Urinary bladder (tissue), 4 donors: ENCODE measurements around the gene TRIM33. TPM values are rescaled to one million over a fixed set of nuclear protein-coding genes. Genes with fewer than 3 reads are reported as not detected.

Experiments
- DNase-seq: peaks from one replicate; pipeline ENCODE4 v3.0.0-alpha.2; 2015; ENCODE audit errors: extremely low spot score
- H3K27ac ChIP-seq: one replicate; pipeline ENCODE4 v1.5.1; 2013; ENCODE audit warnings: low read depth, mild to moderate bottlenecking, moderate library complexity
- H3K36me3 ChIP-seq: one replicate; pipeline ENCODE4 v1.6.1; 2013; ENCODE audit warnings: mild to moderate bottlenecking, moderate library complexity; ENCODE audit not compliant: insufficient read depth
- H3K4me1 ChIP-seq: one replicate; pipeline ENCODE4 v1.6.1; 2013; ENCODE audit warnings: mild to moderate bottlenecking, moderate library complexity; ENCODE audit not compliant: insufficient read depth
- H3K4me3 ChIP-seq: one replicate; pipeline ENCODE4 v1.5.1; 2013; ENCODE audit warnings: low read depth, low read length
- WGBS: extraction: QIAGEN DNeasy Blood & Tissue Kit; methylation state at CpG from one replicate; pipeline ENCODE4 v1.1.7; 2013; 5-methylcytosine and 5-hydroxymethylcytosine counted together
- polyA plus RNA-seq: library from polyadenylated mRNA; stranded (reverse); fragments of 200-250 nt; gene quantifications from one replicate; pipeline ENCODE4 v1.2.3, GENCODE V29; 2013
- total RNA-seq: library from RNA; depleted of rRNA; stranded (reverse); fragments of >200 nt; gene quantifications from one replicate; pipeline ENCODE4 v1.2.3, GENCODE V29; 2014
- donor health status: healthy with polysubstance abuse.
- donor health status: healthy.

TRIM33 gene
- total and polyA plus RNA-seq, 2 donors: 11.8 to 87.7 TPM

GRCh38 chr1:114535401-114535800 lies 24.4 kb upstream of the TRIM33 start:
- H3K4me3 ChIP-seq: no peak overlapping the region
- no peak overlapping the region for H3K27ac ChIP-seq
- H3K36me3 ChIP-seq: no peaks in the 10 kb centered on the region
- H3K4me1 ChIP-seq: no peaks in the 10 kb centered on the region
- DNase-seq: no peak
- WGBS: 38% methylated on average over 1 of the region's 1 CpG

GRCh38 chr1:114531094-114531493 lies 20.1 kb upstream of the TRIM33 start:
- no peak for DNase-seq

GRCh38 chr1:114530224-114530623 lies 19.2 kb upstream of the TRIM33 start:
- no peaks in the 10 kb centered on the region for H3K4me1 ChIP-seq
- DNase-seq: no peak
- H3K27ac ChIP-seq: no peak overlapping the region
- no peaks in the 10 kb centered on the region for H3K36me3 ChIP-seq
- 91% methylated on average over 2 of the region's 2 CpGs for WGBS
- H3K4me3 ChIP-seq: no peak overlapping the region

More at GRCh38 chr1:114531094-114531493, 20.1 kb upstream of the TRIM33 start:
- no peak overlapping the region for H3K4me3 ChIP-seq
- no peaks in the 10 kb centered on the region for H3K36me3 ChIP-seq
- WGBS: 87% methylated on average over 1 of the region's 1 CpG
- no peak overlapping the region for H3K27ac ChIP-seq
- H3K4me1 ChIP-seq: no peaks in the 10 kb centered on the region

GRCh38 chr1:114524944-114525343 lies 13.9 kb upstream of the TRIM33 start:
- Histone ChIP-seq H3K36me3 (no peaks in the 10 kb centered on the region), H3K4me1 (no peaks in the 10 kb centered on the region), H3K4me3 (no peak overlapping the region), H3K27ac (no peak overlapping the region)
- DNase-seq: no peak

GRCh38 chr1:114522264-114522575 lies 11.2 kb upstream of the TRIM33 start:
- DNase-seq: no peak
- no peaks in the 10 kb centered on the region for H3K36me3 ChIP-seq
- H3K4me1 ChIP-seq: no peaks in the 10 kb centered on the region
- no peak overlapping the region for H3K4me3 ChIP-seq
- WGBS: 51% methylated on average over 2 of the region's 2 CpGs
- no peak overlapping the region for H3K27ac ChIP-seq

GRCh38 chr1:114521396-114522263 lies 10.6 kb upstream of the TRIM33 start:
- 87% methylated on average over 8 of the region's 8 CpGs for WGBS
- Histone ChIP-seq H3K27ac (no peak overlapping the region), H3K4me1 (no peaks in the 10 kb centered on the region), H3K36me3 (no peaks in the 10 kb centered on the region), H3K4me3 (no peak overlapping the region)
- no peak for DNase-seq

GRCh38 chr1:114517348-114517747 lies 6.3 kb upstream of the TRIM33 start:
- WGBS: 82% methylated on average over 2 of the region's 2 CpGs
- Histone ChIP-seq H3K4me1 (no peaks in the 10 kb centered on the region), H3K36me3 (no peaks in the 10 kb centered on the region), H3K4me3 (no peak overlapping the region), H3K27ac (no peak overlapping the region)
- DNase-seq: no peak

GRCh38 chr1:114512595-114513280 lies 1.7 kb upstream of the TRIM33 start:
- Histone ChIP-seq H3K4me1 (peaks cover 2% of the 10 kb centered on the region), H3K27ac (no peak overlapping the region), H3K36me3 (no peaks in the 10 kb centered on the region), H3K4me3 (no peak overlapping the region)
- no peak for DNase-seq
- WGBS: 88% methylated on average over 11 of the region's 11 CpGs

GRCh38 chr1:114510274-114511031 lies 550 bp downstream of the TRIM33 start:
- DNase-seq: no peak
- under 1% methylated on average over 71 of the region's 71 CpGs for WGBS

GRCh38 chr1:114509596-114510273 lies 1.3 kb downstream of the TRIM33 start:
- H3K27ac ChIP-seq: no peak overlapping the region
- H3K4me1 ChIP-seq: peaks cover 2% of the 10 kb centered on the region
- H3K36me3 ChIP-seq: no peaks in the 10 kb centered on the region
- WGBS: under 1% methylated on average over 9 of the region's 9 CpGs
- no peak for DNase-seq
- peak overlapping the region; percentile 95 for H3K4me3 ChIP-seq

More at GRCh38 chr1:114510274-114511031, 550 bp downstream of the TRIM33 start:
- no peaks in the 10 kb centered on the region for H3K36me3 ChIP-seq
- H3K27ac ChIP-seq: peak overlapping the region; percentile 92
- peaks cover 2% of the 10 kb centered on the region for H3K4me1 ChIP-seq
- peak overlapping the region; percentile 95 for H3K4me3 ChIP-seq

- H3K36me3 ChIP-seq: no peaks in the 10 kb centered on the region
- H3K4me3 ChIP-seq: no peak overlapping the region
- DNase-seq: no peak
- H3K4me1 ChIP-seq: peaks cover 2% of the 10 kb centered on the region
- H3K27ac ChIP-seq: no peak overlapping the region
- WGBS: 58% methylated on average over 2 of the region's 2 CpGs
Measured at GRCh38 chr1:114508386-114508898, 2.6 kb downstream of the TRIM33 start.

GRCh38 chr1:114507513-114507912 lies 3.5 kb downstream of the TRIM33 start:
- Histone ChIP-seq H3K36me3 (no peaks in the 10 kb centered on the region), H3K4me1 (peaks cover 2% of the 10 kb centered on the region), H3K4me3 (no peak overlapping the region), H3K27ac (no peak overlapping the region)
- no peak for DNase-seq
- WGBS: 48% methylated on average over 3 of the region's 3 CpGs

GRCh38 chr1:114505148-114505561 lies 5.8 kb downstream of the TRIM33 start:
- no peak overlapping the region for H3K27ac ChIP-seq
- DNase-seq: no peak
- no peak overlapping the region for H3K4me3 ChIP-seq
- no peaks in the 10 kb centered on the region for H3K36me3 ChIP-seq
- WGBS: 63% methylated on average over 2 of the region's 2 CpGs
- H3K4me1 ChIP-seq: peaks cover 2% of the 10 kb centered on the region
